HG03521 (cell line): ENCODE data around the gene TNFRSF21.
"Not testable (repeated sequence)": the region's sequence is repeated elsewhere in the genome, so short reads cannot be mapped to it uniquely, and the experiment has no call there.

Source experiments
- ATAC-seq: cut with Tn5 transposase; IDR thresholded peaks from one replicate; pipeline ENCODE4 v1.9.1; 2021; ENCODE audit warnings: mild to moderate bottlenecking, moderate library complexity; ENCODE audit not compliant: unreplicated experiment

The TNFRSF21 gene, protein sequence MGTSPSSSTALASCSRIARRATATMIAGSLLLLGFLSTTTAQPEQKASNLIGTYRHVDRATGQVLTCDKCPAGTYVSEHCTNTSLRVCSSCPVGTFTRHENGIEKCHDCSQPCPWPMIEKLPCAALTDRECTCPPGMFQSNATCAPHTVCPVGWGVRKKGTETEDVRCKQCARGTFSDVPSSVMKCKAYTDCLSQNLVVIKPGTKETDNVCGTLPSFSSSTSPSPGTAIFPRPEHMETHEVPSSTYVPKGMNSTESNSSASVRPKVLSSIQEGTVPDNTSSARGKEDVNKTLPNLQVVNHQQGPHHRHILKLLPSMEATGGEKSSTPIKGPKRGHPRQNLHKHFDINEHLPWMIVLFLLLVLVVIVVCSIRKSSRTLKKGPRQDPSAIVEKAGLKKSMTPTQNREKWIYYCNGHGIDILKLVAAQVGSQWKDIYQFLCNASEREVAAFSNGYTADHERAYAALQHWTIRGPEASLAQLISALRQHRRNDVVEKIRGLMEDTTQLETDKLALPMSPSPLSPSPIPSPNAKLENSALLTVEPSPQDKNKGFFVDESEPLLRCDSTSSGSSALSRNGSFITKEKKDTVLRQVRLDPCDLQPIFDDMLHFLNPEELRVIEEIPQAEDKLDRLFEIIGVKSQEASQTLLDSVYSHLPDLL

GRCh38 chr6:47309291-47310130, at the start of gene TNFRSF21:
TNFRSF21 (minus strand) TSS chr6:47309905; CDS start chr6:47309511, 394 bp downstream.
- ATAC-seq: peak; percentile 99

DNA sequence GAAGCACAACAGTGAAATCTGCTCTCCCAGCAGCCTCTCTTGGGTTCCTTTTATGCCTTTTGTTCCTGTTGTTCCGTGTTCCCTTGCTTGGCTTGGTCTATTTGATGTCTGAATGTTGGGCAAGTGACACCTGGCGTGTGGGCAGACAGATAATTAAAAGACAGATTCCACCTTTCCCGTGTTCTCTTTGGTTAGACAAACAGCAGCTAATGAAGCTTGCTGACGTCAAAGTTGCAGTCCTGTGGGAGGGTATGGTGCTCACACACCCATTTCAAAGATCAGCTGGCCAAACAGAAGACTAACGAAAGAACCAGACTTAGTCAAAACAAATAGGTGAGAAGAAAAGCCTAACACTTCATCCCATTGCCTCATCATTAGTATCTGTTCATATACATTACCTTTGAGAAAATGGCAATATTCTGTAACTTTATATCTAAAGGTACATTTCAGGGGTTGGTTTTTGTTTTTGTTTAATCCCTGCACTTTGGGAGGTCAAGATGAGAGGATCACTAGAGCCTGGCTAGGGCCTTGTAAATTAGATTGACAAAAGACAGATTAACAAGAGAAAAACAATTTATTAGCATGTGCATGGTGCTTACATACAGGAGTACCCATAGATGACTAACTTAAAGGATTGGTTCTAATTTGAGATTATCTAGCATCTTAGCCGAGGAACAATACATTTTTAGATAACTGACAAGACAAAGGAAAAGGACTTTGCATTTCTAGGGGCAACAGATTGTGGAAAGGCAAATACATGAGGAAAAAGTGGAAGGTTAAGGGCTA, 48.9 kb upstream of the TNFRSF21 start:
- no peak for ATAC-seq

DNA sequence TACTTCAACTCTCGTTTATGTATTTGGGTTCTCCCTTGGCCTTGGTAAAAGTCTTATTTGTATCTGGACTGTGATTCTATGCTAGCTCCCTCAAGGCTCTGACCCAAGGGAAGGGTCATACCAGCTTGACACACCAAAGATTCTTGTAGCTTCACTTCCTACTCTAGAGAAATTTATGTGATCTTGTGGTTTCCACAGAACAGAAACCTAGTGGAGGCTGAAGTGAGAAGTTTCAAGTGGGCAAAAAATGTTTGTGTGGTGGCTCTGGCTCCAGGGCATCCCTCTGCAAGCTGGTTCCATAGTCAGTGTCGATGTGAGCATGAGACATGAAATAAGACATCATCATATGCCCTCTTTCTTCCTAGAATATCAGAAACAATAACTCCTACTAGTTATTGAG, 48.1 kb upstream of the TNFRSF21 start:
- no peak for ATAC-seq

DNA sequence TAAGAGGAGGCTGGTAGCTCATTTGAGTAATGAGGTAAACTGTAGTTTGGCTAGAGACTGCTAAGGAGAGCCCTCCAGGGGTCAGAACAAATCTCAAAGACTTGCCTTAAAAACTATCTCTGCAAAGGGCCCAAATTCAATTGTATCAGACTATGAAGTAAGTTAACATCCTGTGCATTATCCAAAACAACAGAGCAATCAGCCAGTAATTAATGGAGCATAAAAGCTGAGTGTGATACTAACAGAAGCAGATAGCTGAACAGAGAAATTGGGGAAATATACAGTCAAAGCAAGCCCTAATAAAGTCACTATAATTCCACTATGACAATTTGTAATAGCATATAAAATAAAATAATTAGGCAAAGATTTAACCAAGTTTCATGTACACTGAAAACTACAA, 45.8 kb upstream of the TNFRSF21 start:
- no peak for ATAC-seq

DNA sequence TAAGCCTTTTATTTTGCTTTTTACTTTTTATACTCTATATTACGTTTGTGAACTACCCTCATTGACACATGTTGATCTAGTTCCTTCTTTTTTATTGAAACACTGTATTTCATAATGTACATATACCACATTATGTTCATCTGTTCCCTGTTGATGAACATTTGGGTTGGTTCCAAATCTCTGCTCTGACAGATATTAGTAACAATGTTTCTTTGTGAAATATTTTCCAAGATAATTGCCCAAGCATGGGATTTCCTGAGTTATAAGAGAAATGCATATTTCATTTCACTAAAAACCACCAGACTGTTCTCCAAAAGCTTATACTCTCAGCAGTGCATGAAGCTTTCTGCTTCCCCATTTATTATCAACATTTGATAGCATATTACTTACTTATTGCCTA, 44.2 kb upstream of the TNFRSF21 start:
- no peak for ATAC-seq

GRCh38 chr6:47352966-47353365, 43.3 kb upstream of the TNFRSF21 start:
- ATAC-seq: no peak

DNA sequence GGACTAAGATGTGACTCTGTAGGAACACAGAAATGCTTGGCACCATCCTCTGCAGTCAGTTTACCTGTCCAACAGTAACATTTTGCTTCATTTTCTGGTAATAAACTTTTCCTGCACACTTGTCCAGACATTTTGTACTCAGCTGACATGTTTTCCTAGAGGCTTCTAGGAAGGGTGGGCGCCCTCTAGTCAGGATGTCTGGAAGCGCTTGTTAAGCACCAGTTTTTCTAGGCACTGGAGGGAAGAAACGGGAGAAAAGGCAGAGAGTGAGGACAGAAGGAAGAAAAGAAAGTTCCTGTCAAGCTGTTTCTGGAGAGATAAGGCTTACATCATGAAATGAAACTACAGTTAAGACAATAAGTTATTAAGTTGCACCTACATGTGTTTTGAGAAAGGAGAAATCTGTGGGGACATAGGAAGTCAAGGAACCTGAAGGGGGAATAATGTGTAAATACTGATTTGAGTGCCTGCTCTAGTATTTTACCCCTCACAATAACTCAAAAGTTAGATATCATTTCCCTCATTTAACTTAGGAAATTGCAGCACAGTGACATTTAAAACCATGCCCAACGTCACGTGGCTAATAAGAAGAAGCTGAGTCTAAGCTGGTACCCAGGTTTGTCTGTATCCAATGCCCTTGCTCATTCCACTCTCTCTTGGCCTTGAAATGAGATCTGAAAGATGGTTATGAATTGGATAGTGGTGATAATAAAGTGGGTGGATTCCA, 42.7 kb upstream of the TNFRSF21 start:
- ATAC-seq: no peak

DNA sequence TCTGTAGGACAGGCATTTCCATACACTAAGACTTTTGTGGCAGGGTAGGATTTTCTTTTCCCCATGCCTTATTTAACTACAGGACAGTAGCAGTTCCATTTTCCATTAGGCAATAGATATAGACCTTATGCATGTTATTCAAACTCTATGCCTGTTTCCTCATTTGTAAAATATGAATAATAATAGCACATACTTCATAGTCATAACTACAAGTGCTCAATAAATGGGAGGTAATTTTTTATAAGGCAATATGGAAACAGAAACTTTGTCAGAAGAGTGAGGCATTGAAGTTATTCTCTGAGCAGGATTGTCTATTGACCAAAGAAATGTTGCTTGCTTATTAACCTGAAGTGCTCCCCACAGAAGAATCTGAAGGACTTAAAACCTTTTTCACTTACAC, 41.9 kb upstream of the TNFRSF21 start:
- no peak for ATAC-seq

DNA sequence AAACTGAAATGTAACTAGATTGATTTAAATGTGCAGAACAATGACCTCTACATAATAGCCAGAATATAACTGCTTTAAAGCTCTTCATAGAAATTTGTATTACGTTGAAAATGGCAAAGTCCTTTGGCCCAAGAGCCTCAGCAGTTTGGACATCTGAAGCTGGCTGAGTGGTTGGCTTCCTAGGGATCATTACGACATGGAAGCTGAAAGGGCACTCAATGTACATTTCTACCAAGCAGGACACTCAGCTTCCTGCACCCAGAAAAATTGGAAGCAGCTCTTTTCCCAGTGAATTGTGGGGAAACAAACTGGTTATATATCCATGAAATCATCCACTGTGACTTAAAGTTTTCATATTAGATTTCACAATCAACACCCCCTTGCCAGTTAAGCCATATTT, 40.2 kb upstream of the TNFRSF21 start:
- no peak for ATAC-seq

DNA sequence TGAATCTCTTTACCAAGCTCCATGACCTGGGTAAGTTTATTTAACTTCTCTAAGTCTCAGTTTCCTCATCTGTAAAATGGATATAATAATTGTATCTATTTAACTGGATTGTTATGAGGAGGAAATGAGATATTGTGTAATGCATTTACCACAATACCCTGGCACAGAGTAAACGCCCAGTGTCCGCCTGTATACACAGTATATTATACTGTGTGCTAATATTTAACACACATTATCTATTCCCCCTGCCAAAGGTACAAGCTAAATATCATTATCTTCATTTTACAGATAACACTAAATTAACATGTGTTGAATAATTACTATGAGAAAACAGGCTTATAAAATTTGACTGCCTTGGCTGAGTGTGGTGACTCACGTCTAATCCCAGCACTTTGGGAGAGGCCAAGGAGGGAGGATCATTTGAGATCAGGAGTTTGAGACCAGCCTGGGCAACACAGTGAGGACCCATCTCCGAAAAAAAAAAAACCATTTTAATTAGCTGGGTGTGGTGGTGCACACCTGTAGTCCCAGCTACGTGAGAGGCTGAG, 38.7 kb upstream of the TNFRSF21 start:
- no peak for ATAC-seq

GRCh38 chr6:47345761-47346160, 36.1 kb upstream of the TNFRSF21 start:
- ATAC-seq: no peak

GRCh38 chr6:47344022-47344421, 34.3 kb upstream of the TNFRSF21 start:
- no peak for ATAC-seq

DNA sequence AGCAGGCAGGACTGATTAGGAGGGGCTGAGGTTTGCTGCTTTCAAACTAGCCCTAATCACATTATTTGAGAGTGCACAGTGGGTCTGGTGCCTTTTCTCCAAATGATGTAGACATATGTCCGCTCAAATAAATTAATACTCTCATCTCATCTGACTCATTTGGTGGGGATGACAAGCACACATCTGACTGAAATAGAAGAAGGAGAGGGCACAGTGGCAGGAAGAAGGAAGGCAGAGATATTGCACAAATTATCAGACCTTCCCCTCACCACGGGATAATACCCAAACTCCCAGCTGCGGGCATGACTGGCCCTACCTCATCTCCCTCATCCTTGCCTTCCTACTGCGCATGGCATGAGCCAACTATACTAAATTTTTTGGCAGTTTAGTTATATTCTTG, 33.9 kb upstream of the TNFRSF21 start:
- ATAC-seq: no peak

GRCh38 chr6:47342824-47343223, 33.1 kb upstream of the TNFRSF21 start:
- ATAC-seq: no peak

GRCh38 chr6:47337519-47337918, 27.8 kb upstream of the TNFRSF21 start:
- ATAC-seq: no peak

GRCh38 chr6:47336334-47336733, 26.6 kb upstream of the TNFRSF21 start:
- ATAC-seq: no peak

DNA sequence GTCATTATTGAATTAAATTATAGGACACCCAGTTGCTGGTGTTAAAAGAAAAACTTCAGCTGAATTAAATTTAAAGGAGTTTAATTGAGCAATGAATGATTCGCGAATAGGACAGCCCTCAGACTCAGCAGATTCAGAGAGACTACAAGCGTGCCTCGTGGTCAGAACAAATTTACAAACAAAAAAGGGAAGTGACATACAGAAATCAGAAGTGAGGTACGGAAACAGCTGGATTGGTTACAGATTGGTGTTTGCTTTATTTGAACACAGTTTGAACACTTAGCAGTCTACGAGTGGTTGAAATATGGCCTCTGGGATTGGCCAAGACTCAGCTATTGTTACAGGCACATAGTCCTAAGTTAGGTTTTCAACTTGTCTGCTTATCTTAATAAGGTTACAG, 25.8 kb upstream of the TNFRSF21 start:
- peak; percentile 91 for ATAC-seq

- ATAC-seq: no peak
These were observed 24.6 kb upstream of the TNFRSF21 start for GRCh38 chr6:47334334-47334733.

GRCh38 chr6:47328606-47329005, 18.9 kb upstream of the TNFRSF21 start:
- ATAC-seq: not testable (repeated sequence)

GRCh38 chr6:47328139-47328538, 18.4 kb upstream of the TNFRSF21 start:
- ATAC-seq: not testable (repeated sequence)
